Measurements from ENCODE around the gene DEFB132.
A peak's percentile ranks its signal among the peaks of the same experiment; 100 is the strongest.

The DEFB132 gene

DNA sequence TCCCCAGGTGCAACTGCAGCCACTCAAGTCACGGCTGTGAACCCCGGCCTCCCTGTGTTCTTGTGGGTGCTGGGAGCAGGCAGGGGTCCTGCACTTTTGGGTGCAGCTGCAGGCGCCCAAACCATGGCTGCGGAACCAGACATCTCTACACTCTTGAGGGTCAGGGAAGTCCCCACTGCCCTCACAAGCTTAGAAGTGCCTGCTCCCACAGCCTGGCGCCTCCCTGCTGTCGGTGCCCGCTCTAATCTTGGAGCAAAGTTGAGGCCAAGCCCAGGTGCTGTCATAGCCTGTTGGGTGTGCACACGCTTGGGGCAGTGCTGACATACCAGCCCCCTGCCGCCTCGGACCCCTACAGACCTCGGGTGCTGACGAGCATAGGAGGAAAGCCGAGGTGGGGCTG lies 6.2 kb downstream of the DEFB132 start:
- FAIRE-seq, result no peak
- DNase-seq (ENCODE audit: insufficient read length, low spot score), result no peak
- TF ChIP-seq, protein P1, sequence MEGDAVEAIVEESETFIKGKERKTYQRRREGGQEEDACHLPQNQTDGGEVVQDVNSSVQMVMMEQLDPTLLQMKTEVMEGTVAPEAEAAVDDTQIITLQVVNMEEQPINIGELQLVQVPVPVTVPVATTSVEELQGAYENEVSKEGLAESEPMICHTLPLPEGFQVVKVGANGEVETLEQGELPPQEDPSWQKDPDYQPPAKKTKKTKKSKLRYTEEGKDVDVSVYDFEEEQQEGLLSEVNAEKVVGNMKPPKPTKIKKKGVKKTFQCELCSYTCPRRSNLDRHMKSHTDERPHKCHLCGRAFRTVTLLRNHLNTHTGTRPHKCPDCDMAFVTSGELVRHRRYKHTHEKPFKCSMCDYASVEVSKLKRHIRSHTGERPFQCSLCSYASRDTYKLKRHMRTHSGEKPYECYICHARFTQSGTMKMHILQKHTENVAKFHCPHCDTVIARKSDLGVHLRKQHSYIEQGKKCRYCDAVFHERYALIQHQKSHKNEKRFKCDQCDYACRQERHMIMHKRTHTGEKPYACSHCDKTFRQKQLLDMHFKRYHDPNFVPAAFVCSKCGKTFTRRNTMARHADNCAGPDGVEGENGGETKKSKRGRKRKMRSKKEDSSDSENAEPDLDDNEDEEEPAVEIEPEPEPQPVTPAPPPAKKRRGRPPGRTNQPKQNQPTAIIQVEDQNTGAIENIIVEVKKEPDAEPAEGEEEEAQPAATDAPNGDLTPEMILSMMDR (IDR thresholded peaks at IDR 0.05; ENCODE audit: insufficient read depth, missing control alignments), result no peak

DNA sequence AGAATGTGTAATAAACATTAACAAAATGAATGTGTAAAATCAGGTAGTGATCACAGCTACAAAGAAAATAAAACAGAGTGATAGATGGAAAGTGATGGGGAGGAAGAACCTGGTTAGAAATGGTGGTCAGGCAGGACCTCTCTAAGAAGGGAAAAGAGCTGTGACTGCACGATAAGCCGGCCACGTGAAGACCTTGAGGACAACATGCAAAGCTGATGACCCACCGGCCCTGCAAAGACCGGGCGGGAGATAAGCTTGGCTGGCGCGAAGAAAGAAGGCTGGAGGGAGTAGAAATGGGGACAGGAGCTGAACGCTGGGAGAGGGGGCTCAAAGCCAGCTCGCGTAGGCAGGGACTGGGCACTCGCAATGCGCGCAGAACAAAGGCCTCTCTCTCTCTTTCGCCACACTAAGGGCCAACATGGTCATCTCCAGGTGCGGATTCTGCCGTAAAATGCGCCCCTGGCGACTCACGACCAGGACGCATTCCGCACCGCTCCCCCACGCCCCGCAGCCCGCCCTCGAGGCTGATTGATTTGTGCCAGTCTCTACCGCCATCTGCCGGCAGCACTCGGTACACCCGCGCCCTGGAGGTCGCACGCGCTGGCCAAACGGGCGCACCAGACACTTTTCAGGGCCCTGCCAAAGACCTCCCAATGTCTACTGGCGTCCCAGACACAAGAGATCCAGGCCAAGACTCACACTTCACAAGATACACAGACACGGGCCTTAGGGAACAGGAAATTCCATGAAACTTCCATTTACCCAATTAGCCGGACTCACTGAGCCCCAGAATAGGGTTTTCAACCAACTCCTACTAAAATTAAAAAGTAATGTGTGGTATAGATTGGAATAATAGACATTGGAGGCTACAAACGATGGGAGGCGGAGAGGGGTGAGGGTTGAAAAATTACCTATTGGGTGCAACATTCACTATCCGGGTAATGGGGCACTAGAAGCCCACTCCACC lies 9.4 kb downstream of the DEFB132 start:
- FAIRE-seq, result no peak
- TF ChIP-seq, protein P1 (IDR thresholded peaks at IDR 0.05; ENCODE audit: insufficient read depth, missing control alignments), result peak; percentile 85
- peak; percentile 51 for DNase-seq (ENCODE audit: insufficient read length, low spot score)

DNA sequence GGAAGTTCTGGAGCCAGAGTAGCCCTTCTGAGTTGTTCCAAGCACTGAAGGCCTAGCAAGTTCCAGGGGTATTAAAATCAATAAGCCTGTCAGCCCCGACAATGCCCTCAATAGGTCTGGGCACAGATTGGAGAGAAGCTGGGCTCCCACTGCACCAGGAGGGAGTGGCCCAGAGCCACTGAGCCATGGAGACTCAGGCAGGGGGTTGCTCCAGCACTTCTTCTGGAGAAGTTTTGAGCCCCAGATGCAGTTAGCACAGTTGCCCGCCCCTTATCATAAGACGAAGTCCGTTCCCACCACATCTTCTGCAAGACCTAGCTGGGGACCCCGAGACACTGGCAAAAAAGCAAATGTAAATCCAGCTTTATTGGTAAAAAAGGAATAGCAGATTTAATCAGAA lies 13.0 kb downstream of the DEFB132 start:
- DNase-seq (ENCODE audit: insufficient read length, low spot score) (no peak), FAIRE-seq (no peak)
- TF ChIP-seq, protein P1 (IDR thresholded peaks at IDR 0.05; ENCODE audit: insufficient read depth, missing control alignments), result no peak

DNA sequence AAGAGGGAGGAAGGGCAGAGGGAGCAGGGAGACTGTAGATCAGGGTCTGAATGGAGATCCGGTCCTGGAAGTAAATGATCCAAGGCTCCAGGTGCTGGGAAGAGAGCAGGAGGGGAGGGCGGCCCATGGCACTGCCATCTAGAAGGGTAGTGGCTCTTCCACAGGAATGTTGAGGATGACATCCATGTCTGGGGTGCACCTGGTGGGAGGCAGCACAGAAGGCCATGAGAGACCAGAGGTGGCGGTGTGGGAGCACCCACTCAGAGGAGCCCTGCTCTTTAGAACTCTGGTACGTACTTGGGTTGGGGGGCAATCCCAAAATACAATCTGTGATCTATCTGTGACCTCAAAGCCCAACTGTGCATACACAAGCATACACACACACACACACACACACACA lies 13.5 kb downstream of the DEFB132 start:
- DNase-seq (ENCODE audit: insufficient read length, low spot score) (no peak), FAIRE-seq (no peak)
- TF ChIP-seq, protein P1 (IDR thresholded peaks at IDR 0.05; ENCODE audit: insufficient read depth, missing control alignments), result no peak

DNA sequence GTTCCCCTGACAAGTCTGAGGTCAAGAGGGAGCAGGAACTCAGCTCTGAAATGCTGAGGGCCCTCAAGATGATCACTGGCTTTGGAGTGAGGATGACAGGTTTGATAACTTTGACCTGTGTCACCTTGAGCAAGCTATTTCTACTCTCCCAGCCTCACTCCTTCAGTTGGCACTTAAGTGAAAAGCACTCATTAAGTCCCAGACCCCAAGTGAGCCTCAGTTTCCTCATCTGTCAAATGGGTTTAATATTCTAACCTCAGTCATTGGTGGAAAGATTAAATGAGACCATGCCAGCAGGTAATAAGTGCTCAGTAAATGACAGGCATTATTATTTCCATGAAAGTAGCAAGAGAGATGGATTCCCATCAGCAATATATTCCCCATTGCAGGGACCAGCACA lies 14.0 kb downstream of the DEFB132 start:
- DNase-seq (ENCODE audit: insufficient read length, low spot score) (no peak), FAIRE-seq (no peak)
- TF ChIP-seq, protein P1 (IDR thresholded peaks at IDR 0.05; ENCODE audit: insufficient read depth, missing control alignments), result no peak

DNA sequence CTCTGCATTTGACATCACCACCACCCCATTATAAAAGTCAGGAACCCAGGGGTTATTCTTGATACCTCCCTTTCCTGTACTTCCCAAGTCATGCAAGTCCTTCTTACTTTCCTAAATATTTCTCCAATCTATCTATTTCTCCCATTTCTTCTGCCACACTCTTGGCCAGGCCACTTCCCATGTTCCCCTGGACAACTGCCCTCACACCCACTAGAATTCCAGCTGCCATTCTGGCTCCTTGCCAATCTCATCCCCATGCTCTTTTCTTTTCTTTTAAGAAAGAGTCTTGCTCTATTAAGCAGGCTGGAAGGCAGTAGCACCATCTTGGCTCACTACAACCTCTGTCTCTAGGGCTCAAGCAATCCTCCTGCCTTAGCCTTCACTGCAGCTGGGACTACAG lies 15.2 kb downstream of the DEFB132 start:
- no peak for FAIRE-seq
- TF ChIP-seq, protein P1 (IDR thresholded peaks at IDR 0.05; ENCODE audit: insufficient read depth, missing control alignments), result no peak
- DNase-seq (ENCODE audit: insufficient read length, low spot score), result no peak

DNA sequence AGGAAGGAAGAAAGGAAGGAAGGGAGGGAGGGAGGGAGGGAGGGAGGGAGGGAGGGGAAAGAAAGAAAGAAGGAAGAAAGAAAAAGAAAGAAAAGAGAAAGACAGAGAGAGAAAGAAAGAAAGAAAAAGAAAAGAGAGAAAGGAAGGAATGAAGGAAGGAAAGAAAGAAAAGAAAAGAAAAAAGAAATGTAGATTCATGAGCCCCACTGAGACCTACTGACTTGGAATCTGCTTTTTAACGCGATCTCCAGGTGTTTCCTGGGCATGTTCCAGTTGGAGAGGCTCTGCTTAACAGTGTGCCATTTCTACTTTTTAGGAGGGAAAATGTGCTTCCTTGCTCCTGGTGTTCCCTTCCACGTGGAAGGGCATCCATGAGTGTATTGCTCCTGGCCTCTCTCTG lies 16.4 kb downstream of the DEFB132 start:
- TF ChIP-seq, protein P1 (IDR thresholded peaks at IDR 0.05; ENCODE audit: insufficient read depth, missing control alignments), result no peak
- DNase-seq (ENCODE audit: insufficient read length, low spot score), result no peak
- FAIRE-seq, result no peak

Data from D721Med (cell line).